H9 (cell line): ENCODE measurements around the gene ZBTB25. TPM values are rescaled to one million over a fixed set of nuclear protein-coding genes. Genes with fewer than 3 reads are reported as not detected.

Source experiments
- DNase-seq: peaks from one replicate; pipeline ENCODE4 v3.0.0-alpha.2; 2017
- H2AFZ ChIP-seq: one replicate; pipeline ENCODE4 v1.6.1; 2013; ENCODE audit warnings: mild to moderate bottlenecking, low read length, control low read depth, moderate library complexity
- H2AK5ac ChIP-seq: 2 replicates; pipeline ENCODE4 v1.6.1; 2013; ENCODE audit warnings: low read length, control low read depth, mixed read lengths; ENCODE audit not compliant: insufficient read length
- H2BK120ac ChIP-seq: one replicate; pipeline ENCODE4 v1.6.1; 2013; ENCODE audit warnings: low read depth, mild to moderate bottlenecking, low read length, control low read depth, inconsistent platforms; ENCODE audit not compliant: poor library complexity, severe bottlenecking
- H2BK12ac ChIP-seq: 2 replicates; pipeline ENCODE4 v1.6.1; 2013; ENCODE audit warnings: low read length, control low read depth, mixed read lengths, low read depth; ENCODE audit not compliant: insufficient read length
- H2BK15ac ChIP-seq: 2 replicates; pipeline ENCODE4 v1.6.1; 2013; ENCODE audit warnings: low read depth, low read length, control low read depth
- H2BK20ac ChIP-seq: one replicate; pipeline ENCODE4 v1.6.1; 2013; ENCODE audit warnings: low read depth, mild to moderate bottlenecking, low read length, control low read depth, inconsistent platforms; ENCODE audit not compliant: poor library complexity, severe bottlenecking
- H2BK5ac ChIP-seq: 2 replicates; pipeline ENCODE4 v1.6.1; 2013; ENCODE audit warnings: low read length, control low read depth, mixed read lengths; ENCODE audit not compliant: insufficient read length
- H3K14ac ChIP-seq: 2 replicates; pipeline ENCODE4 v1.6.1; 2013; ENCODE audit warnings: low read length, control low read depth; ENCODE audit not compliant: insufficient read depth
- H3K18ac ChIP-seq: 2 replicates; pipeline ENCODE4 v1.6.1; 2013; ENCODE audit warnings: low read depth, mild to moderate bottlenecking, mixed read lengths, low read length, control low read depth; ENCODE audit not compliant: insufficient read length
- H3K23ac ChIP-seq: 2 replicates; pipeline ENCODE4 v1.6.1; 2013; ENCODE audit warnings: low read length, control low read depth, mixed read lengths, low read depth; ENCODE audit not compliant: insufficient read length
- H3K23me2 ChIP-seq: 2 replicates; pipeline ENCODE4 v1.6.1; 2013; ENCODE audit warnings: low read depth, mild to moderate bottlenecking, mixed read lengths, low read length, control low read depth; ENCODE audit not compliant: insufficient read length, poor library complexity, severe bottlenecking
- H3K27ac ChIP-seq: 2 replicates; pipeline ENCODE4 v1.5.1; 2013; ENCODE audit warnings: low read length, control low read depth, mixed read lengths, low read depth; ENCODE audit not compliant: insufficient read length
- H3K27me3 ChIP-seq: 2 replicates; pipeline ENCODE4 v1.6.1; 2013; ENCODE audit warnings: low read length, control low read depth, inconsistent platforms; ENCODE audit not compliant: insufficient read depth
- H3K4ac ChIP-seq: 2 replicates; pipeline ENCODE4 v1.6.1; 2013; ENCODE audit warnings: low read depth, mild to moderate bottlenecking, control low read depth, inconsistent platforms, low read length, moderate library complexity
- H3K4me1 ChIP-seq: 2 replicates; pipeline ENCODE4 v1.6.1; 2013; ENCODE audit warnings: low read length, control low read depth, inconsistent platforms; ENCODE audit not compliant: insufficient read depth
- H3K4me2 ChIP-seq: 2 replicates; pipeline ENCODE4 v1.6.1; 2013; ENCODE audit warnings: low read length, control low read depth, mixed read lengths; ENCODE audit not compliant: insufficient read length, insufficient read depth
- H3K56ac ChIP-seq: 2 replicates; pipeline ENCODE4 v1.6.1; 2013; ENCODE audit warnings: low read depth, mild to moderate bottlenecking, mixed read lengths, low read length, control low read depth; ENCODE audit not compliant: insufficient read length
- H3K79me1 ChIP-seq: 2 replicates; pipeline ENCODE4 v1.6.1; 2013; ENCODE audit warnings: low read depth, mild to moderate bottlenecking, moderate library complexity, low read length, control low read depth, inconsistent platforms; ENCODE audit not compliant: insufficient read depth, poor library complexity, severe bottlenecking
- H3K79me2 ChIP-seq: 2 replicates; pipeline ENCODE4 v1.6.1; 2013; ENCODE audit warnings: low read length, control low read depth, inconsistent platforms; ENCODE audit not compliant: insufficient read depth
- H3K9ac ChIP-seq: 2 replicates; pipeline ENCODE4 v1.6.1; 2013; ENCODE audit warnings: low read length, control low read depth, mixed read lengths; ENCODE audit not compliant: insufficient read length; ENCODE audit errors: extremely low read depth
- H3K9me3 ChIP-seq: one replicate; pipeline ENCODE4 v1.6.1; 2013; ENCODE audit warnings: low read depth, low read length, inconsistent platforms; ENCODE audit not compliant: control insufficient read depth
- H3T11ph ChIP-seq: one replicate; pipeline ENCODE4 v1.6.1; 2013; ENCODE audit warnings: mild to moderate bottlenecking, low read length, control low read depth, inconsistent platforms
- H4K20me1 ChIP-seq: one replicate; pipeline ENCODE4 v1.6.1; 2013; ENCODE audit not compliant: control insufficient read depth, insufficient read length, insufficient read depth
- H4K5ac ChIP-seq: 2 replicates; pipeline ENCODE4 v1.6.1; 2013; ENCODE audit warnings: low read depth, mild to moderate bottlenecking, mixed read lengths, low read length, control low read depth; ENCODE audit not compliant: insufficient read length
- H4K8ac ChIP-seq: replicated peaks from 2 replicates; pipeline ENCODE4 v1.6.1; 2013; ENCODE audit warnings: low read length, control low read depth, mixed read lengths, low read depth; ENCODE audit not compliant: insufficient read length
- H4K91ac ChIP-seq: 2 replicates; pipeline ENCODE4 v1.6.1; 2013; ENCODE audit warnings: low read depth, mild to moderate bottlenecking, moderate library complexity, mixed read lengths, low read length, control low read depth; ENCODE audit not compliant: insufficient read length
- H3K27ac Mint-ChIP-seq, 3 experiments: 2 replicates in 2 of 3; 3 replicates in 1 of 3; pipeline ENCODE4 v1.8.0; 2020 to 2021; ENCODE audit warnings: mixed read lengths in 3 of 3, mild to moderate bottlenecking in 1 of 3, moderate library complexity in 1 of 3
- H3K27me3 Mint-ChIP-seq: 2 replicates; pipeline ENCODE4 v1.8.0; 2021; ENCODE audit warnings: low read depth, mild to moderate bottlenecking, moderate library complexity, mixed read lengths
- H3K36me3 Mint-ChIP-seq, 3 experiments: 2 replicates in 2 of 3; 3 replicates in 1 of 3; pipeline ENCODE4 v1.8.0; 2020 to 2021; ENCODE audit warnings: low read depth in 3 of 3, mixed read lengths in 3 of 3; ENCODE audit not compliant: insufficient read depth in 1 of 3
- H3K4me1 Mint-ChIP-seq, 2 experiments: 2 replicates each; pipeline ENCODE4 v1.8.0; 2020; ENCODE audit warnings: mixed read lengths in 2 of 2
- H3K4me3 Mint-ChIP-seq, 2 experiments: 2 replicates in 1 of 2; 3 replicates in 1 of 2; pipeline ENCODE4 v1.8.0; 2020 to 2021; ENCODE audit warnings: mild to moderate bottlenecking in 2 of 2, mixed read lengths in 2 of 2, moderate library complexity in 1 of 2
- H3K9me3 Mint-ChIP-seq, 2 experiments: 2 replicates in 1 of 2; 3 replicates in 1 of 2; pipeline ENCODE4 v1.8.0; 2020; ENCODE audit warnings: mild to moderate bottlenecking in 2 of 2, mixed read lengths in 2 of 2, moderate library complexity in 1 of 2
- WGBS: extraction: QIAGEN DNeasy Blood & Tissue Kit; methylation state at CpG from one replicate; pipeline ENCODE4 v1.1.7; 2013; ENCODE audit warnings: missing lambda C conversion rate, low lambda C conversion rate, mixed read lengths; ENCODE audit not compliant: insufficient read length; ENCODE audit errors: extremely low coverage; 5-methylcytosine and 5-hydroxymethylcytosine counted together
- total RNA-seq: library from RNA; stranded (reverse); gene quantifications from 2 replicates; pipeline ENCODE4 v1.2.1, GENCODE V29; 2021
- TF ChIP-seq, protein P1 (sequence below): fragments of 200-600 bp; sonication (generic); conservative IDR thresholded peaks from 3 replicates; pipeline ENCODE4 v1.8.0; 2021; ENCODE audit warnings: antibody characterized with exemption, mild to moderate bottlenecking

ZBTB25 gene
- total RNA-seq, 1 experiment from 2014 or later = 8.2 TPM

DNA sequence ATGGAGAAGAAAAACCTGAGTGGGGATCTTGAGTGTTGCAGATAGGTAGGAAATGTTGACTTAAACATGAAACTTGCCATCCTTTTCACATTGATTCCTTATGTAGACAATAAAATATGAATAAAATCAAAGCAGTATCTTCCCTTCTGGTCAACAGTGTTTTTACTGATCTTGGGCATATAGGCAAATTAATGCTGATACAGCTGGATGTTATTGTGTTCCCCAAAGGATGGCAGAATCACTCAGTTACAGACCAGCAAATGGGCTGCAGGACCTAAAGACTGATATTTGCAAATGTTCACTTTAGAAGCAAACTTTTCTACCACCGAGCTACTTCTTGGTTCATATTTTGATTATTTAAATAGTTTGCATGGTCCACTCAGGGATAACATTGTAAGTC lies 81.6 kb downstream of the ZBTB25 start:
- Histone ChIP-seq H3K27ac (no peak overlapping the region), H3K4me2 (no peak overlapping the region), H3K56ac (no peak overlapping the region), H3K9ac (no peak overlapping the region), H3K4me1 (no peaks in the 10 kb centered on the region), H4K20me1 (no peaks in the 10 kb centered on the region), H3K27me3 (no peaks in the 10 kb centered on the region), H4K91ac (no peak overlapping the region), H3K14ac (no peak overlapping the region), H3K4ac (no peak overlapping the region), H4K8ac (no peak overlapping the region), H2BK20ac (no peak overlapping the region), H2BK12ac (no peak overlapping the region), H4K5ac (no peak overlapping the region), H2BK15ac (no peak overlapping the region), H3K23ac (no peak overlapping the region), H2BK5ac (no peak overlapping the region), H3K23me2 (peaks cover 2% of the 10 kb centered on the region), H3K79me2 (no peaks in the 10 kb centered on the region), H3K9me3 (no peaks in the 10 kb centered on the region), H2BK120ac (no peak overlapping the region), H2AK5ac (no peak overlapping the region), H3K79me1 (no peaks in the 10 kb centered on the region), H3T11ph (no peak overlapping the region), H3K18ac (no peak overlapping the region), H2AFZ (no peak overlapping the region)
- no peak overlapping the region for H3K27ac Mint-ChIP-seq
- peaks cover 66 to 95% (median 85%) of the 10 kb centered on the region in 3 experiments; a peak in 6 of 7 replicates for H3K36me3 Mint-ChIP-seq
- DNase-seq = no peak
- no peak overlapping the region for H3K4me3 Mint-ChIP-seq
- H3K27me3 Mint-ChIP-seq = no peaks in the 10 kb centered on the region
- TF ChIP-seq, protein P1, sequence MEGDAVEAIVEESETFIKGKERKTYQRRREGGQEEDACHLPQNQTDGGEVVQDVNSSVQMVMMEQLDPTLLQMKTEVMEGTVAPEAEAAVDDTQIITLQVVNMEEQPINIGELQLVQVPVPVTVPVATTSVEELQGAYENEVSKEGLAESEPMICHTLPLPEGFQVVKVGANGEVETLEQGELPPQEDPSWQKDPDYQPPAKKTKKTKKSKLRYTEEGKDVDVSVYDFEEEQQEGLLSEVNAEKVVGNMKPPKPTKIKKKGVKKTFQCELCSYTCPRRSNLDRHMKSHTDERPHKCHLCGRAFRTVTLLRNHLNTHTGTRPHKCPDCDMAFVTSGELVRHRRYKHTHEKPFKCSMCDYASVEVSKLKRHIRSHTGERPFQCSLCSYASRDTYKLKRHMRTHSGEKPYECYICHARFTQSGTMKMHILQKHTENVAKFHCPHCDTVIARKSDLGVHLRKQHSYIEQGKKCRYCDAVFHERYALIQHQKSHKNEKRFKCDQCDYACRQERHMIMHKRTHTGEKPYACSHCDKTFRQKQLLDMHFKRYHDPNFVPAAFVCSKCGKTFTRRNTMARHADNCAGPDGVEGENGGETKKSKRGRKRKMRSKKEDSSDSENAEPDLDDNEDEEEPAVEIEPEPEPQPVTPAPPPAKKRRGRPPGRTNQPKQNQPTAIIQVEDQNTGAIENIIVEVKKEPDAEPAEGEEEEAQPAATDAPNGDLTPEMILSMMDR = no peak
- H3K4me1 Mint-ChIP-seq = no peaks in the 10 kb centered on the region
- H3K9me3 Mint-ChIP-seq = no peaks in the 10 kb centered on the region
- WGBS = no CpG with 5 or more reads among the region's 1 CpG
